Lower leg skin (tissue), 3 donors: Measurements from ENCODE around the gene SEMA6A.

Experiments used
- CTCF ChIP-seq, 3 donors: fragments of 450-650 bp; IDR thresholded peaks; one replicate each; pipeline ENCODE4 v1.5.1; 2016; ENCODE audit warnings: antibody characterized with exemption in 3 of 3, mild to moderate bottlenecking in 3 of 3, moderate library complexity in 2 of 3
- POLR2A ChIP-seq, 2 donors: fragments of 450-650 bp; IDR thresholded peaks; one replicate each; pipeline ENCODE4 v1.6.1; 2016 to 2017; ENCODE audit warnings: antibody characterized with exemption in 2 of 2, mild to moderate bottlenecking in 1 of 2, moderate library complexity in 1 of 2

DNA sequence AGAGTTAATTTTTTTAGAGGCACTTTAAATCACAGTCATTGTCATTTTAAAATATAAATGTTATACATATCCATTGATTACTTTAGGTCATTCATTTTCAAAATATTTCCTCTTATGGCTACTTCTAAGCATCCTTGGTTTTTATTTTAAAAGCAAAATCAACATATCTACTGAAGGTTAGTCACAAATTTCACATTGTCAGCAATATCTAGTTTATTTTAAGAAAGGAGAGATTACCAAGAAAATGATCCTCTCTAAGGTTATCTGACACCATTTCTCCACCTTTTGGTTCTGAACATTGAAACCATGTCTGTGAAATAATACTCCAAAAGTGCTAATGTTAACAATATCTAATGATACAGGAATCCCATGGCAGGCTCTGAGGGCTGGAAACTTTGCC lies 24.5 kb downstream of the SEMA6A start:
- TF ChIP-seq CTCF (IDR thresholded peaks at IDR 0.05) (no peak), POLR2A (IDR thresholded peaks at IDR 0.05) (no peak)
